ENCODE measurements around the gene CAMKK1.
"Not testable (repeated sequence)": the region's sequence is repeated elsewhere in the genome, so short reads cannot be mapped to it uniquely, and the experiment has no call there.

CAMKK1 gene

GRCh38 chr17:3846437-3847164, 46.3 kb downstream of the CAMKK1 start:
- DNase-seq (ENCODE audit: low read depth): no peak

GRCh38 chr17:3845621-3846436, 47.0 kb downstream of the CAMKK1 start, which contains the start of gene NCBP3:
NCBP3 (minus strand) TSS chr17:3846246; CDS start chr17:3846223, 23 bp downstream.
- DNase-seq (ENCODE audit: low read depth): peak; percentile 86

- no peak for DNase-seq (ENCODE audit: low read depth)
Measured at GRCh38 chr17:3845291-3845620, 47.6 kb downstream of the CAMKK1 start.

- DNase-seq (ENCODE audit: low read depth): not testable (repeated sequence)
Measured at GRCh38 chr17:3844556-3844955, 48.3 kb downstream of the CAMKK1 start.

- DNase-seq (ENCODE audit: low read depth): peak; percentile 18
Measured at GRCh38 chr17:3843935-3844516, 48.8 kb downstream of the CAMKK1 start.

GRCh38 chr17:3838206-3838605, 54.6 kb downstream of the CAMKK1 start:
- DNase-seq (ENCODE audit: low read depth): no peak

- no peak for DNase-seq (ENCODE audit: low read depth)
Measured at GRCh38 chr17:3836551-3836950, 56.3 kb downstream of the CAMKK1 start.

- no peak for DNase-seq (ENCODE audit: low read depth)
Measured at GRCh38 chr17:3835410-3836229, 57.2 kb downstream of the CAMKK1 start.

- DNase-seq (ENCODE audit: low read depth): no peak
Measured at GRCh38 chr17:3834811-3835210, 58.0 kb downstream of the CAMKK1 start.

- no peak for DNase-seq (ENCODE audit: low read depth)
Measured at GRCh38 chr17:3828852-3829232, 64.0 kb downstream of the CAMKK1 start.

GRCh38 chr17:3828151-3828851, 64.6 kb downstream of the CAMKK1 start:
- DNase-seq (ENCODE audit: low read depth): no peak

- peak; percentile 57 for DNase-seq (ENCODE audit: low read depth)
Measured at GRCh38 chr17:3827124-3827773, 65.6 kb downstream of the CAMKK1 start.

GRCh38 chr17:3826191-3826590, 66.7 kb downstream of the CAMKK1 start:
- DNase-seq (ENCODE audit: low read depth): no peak

GRCh38 chr17:3821101-3821500, 71.8 kb downstream of the CAMKK1 start:
- no peak for DNase-seq (ENCODE audit: low read depth)

- no peak for DNase-seq (ENCODE audit: low read depth)
Measured at GRCh38 chr17:3818786-3819185, 74.1 kb downstream of the CAMKK1 start.

GRCh38 chr17:3817851-3818605, 74.8 kb downstream of the CAMKK1 start:
- DNase-seq (ENCODE audit: low read depth): no peak

- no peak for DNase-seq (ENCODE audit: low read depth)
Measured at GRCh38 chr17:3815925-3816324, 76.9 kb downstream of the CAMKK1 start.

GRCh38 chr17:3815122-3815521, 77.7 kb downstream of the CAMKK1 start:
- no peak for DNase-seq (ENCODE audit: low read depth)

GRCh38 chr17:3814361-3814760, 78.5 kb downstream of the CAMKK1 start:
- DNase-seq (ENCODE audit: low read depth): no peak

- DNase-seq (ENCODE audit: low read depth): no peak
Measured at GRCh38 chr17:3813171-3813570, 79.7 kb downstream of the CAMKK1 start.
